ENCODE results near the gene VPS13D. TPM values are rescaled to one million over a fixed set of nuclear protein-coding genes. Genes with fewer than 3 reads are reported as not detected.

The VPS13D gene
- polyA plus RNA-seq, 3 donors, result 3.6 to 20.2 (median 5.1) TPM

DNA sequence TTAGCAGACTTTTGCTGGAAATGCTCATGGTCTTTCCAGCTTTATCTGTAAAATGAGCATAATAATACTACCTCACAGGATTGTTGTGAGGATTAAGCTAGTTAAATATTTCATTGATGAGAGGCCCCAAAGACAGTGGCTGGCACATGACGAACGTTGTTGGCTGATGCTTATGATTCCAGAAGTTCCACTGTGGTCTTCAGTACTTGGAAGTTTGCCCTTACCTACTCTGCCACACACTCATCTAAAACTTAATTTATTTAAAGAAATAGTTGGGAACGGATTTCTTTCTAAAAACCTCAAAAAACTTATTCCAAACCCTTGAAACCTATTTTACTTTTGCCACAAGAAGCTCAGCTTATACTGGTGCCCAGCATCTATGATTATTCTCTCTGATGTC, 217.5 kb downstream of the VPS13D start:
- H3K9me3 Mint-ChIP-seq, result peaks cover 0 to 2% (median 0%) of the 10 kb centered on the region in 7 donors
- Histone ChIP-seq H3K36me3 (replicated peaks in 1 of 2; ENCODE audit: control insufficient read depth in 1 of 2, insufficient read depth in 2 of 2, low read length in 2 of 2) (peaks cover 4 to 70% of the 10 kb centered on the region in 2 donors), H3K79me2 (ENCODE audit: insufficient read depth, low read length) (no peaks in the 10 kb centered on the region), H2AFZ (ENCODE audit: insufficient read depth, low read depth, low read length, poor library complexity, severe bottlenecking) (no peak overlapping the region), H3K4me1 (ENCODE audit: control insufficient read depth in 1 of 2, insufficient read depth in 2 of 2, low read length in 2 of 2) (no peaks in the 10 kb centered on the region), H4K20me1 (ENCODE audit: insufficient read depth, low read length) (no peaks in the 10 kb centered on the region), H3K27ac (ENCODE audit: low read depth in 1 of 2, low read length in 2 of 2) (no peak overlapping the region), H3K4me3 (replicated peaks in 1 of 3; ENCODE audit: low read depth in 2 of 3, low read length in 3 of 3) (no peak overlapping the region), H3K9me3 (replicated peaks in 1 of 2; ENCODE audit: control insufficient read depth in 1 of 2, insufficient read depth in 1 of 2, low read length in 2 of 2) (no peaks in the 10 kb centered on the region), H3K27me3 (ENCODE audit: control insufficient read depth in 2 of 2, insufficient read depth in 2 of 2, low read length in 2 of 2) (no peaks in the 10 kb centered on the region), H3K9ac (ENCODE audit: insufficient read depth, low read length, poor library complexity, severe bottlenecking) (no peak overlapping the region), H3K4me2 (replicated peaks; ENCODE audit: extremely low read depth, low read length, poor library complexity, severe bottlenecking) (no peak overlapping the region)
- TF ChIP-seq CTCF (IDR thresholded peaks at IDR 0.05), result no peak
- peaks cover 11% of the 10 kb centered on the region for H3K4me1 Mint-ChIP-seq
- WGBS (ENCODE audit: insufficient coverage), result no CpG with 5 or more reads among the region's 3 CpGs
- no peak overlapping the region for H3K4me3 Mint-ChIP-seq
- peaks cover 0 to 4% (median 1%) of the 10 kb centered on the region in 3 donors for H3K27me3 Mint-ChIP-seq (ENCODE audit: low read depth in 3 of 3)
- peaks cover 52 to 54% of the 10 kb centered on the region in 2 donors for H3K36me3 Mint-ChIP-seq
- DNase-seq, result no peak
- intact Hi-C loops (cut with micrococcal nuclease), result no loop called here
- no peak overlapping the region for H3K27ac Mint-ChIP-seq

- no peak overlapping the region for H3K4me2 ChIP-seq (replicated peaks; ENCODE audit: extremely low read depth, low read length, poor library complexity, severe bottlenecking)
- no peak for TF ChIP-seq CTCF (IDR thresholded peaks at IDR 0.05)
- H3K27ac Mint-ChIP-seq, result no peak overlapping the region
- 93% methylated on average over 5 of the region's 7 CpGs for WGBS (ENCODE audit: insufficient coverage)
- intact Hi-C loops (cut with micrococcal nuclease), result no loop called here
- peaks cover 0 to 4% (median 1%) of the 10 kb centered on the region in 3 donors for H3K27me3 Mint-ChIP-seq (ENCODE audit: low read depth in 3 of 3)
- peaks cover 11% of the 10 kb centered on the region for H3K4me1 Mint-ChIP-seq
- no peak overlapping the region for H3K9ac ChIP-seq (ENCODE audit: insufficient read depth, low read length, poor library complexity, severe bottlenecking)
- no peaks in the 10 kb centered on the region for H3K4me1 ChIP-seq (ENCODE audit: control insufficient read depth in 1 of 2, insufficient read depth in 2 of 2, low read length in 2 of 2)
- H3K4me3 Mint-ChIP-seq, result no peak overlapping the region
- no peaks in the 10 kb centered on the region for H3K27me3 ChIP-seq (ENCODE audit: control insufficient read depth in 2 of 2, insufficient read depth in 2 of 2, low read length in 2 of 2)
- H3K36me3 Mint-ChIP-seq, result peaks cover 51 to 53% of the 10 kb centered on the region in 2 donors
- no peak overlapping the region for H3K4me3 ChIP-seq (replicated peaks in 1 of 3; ENCODE audit: low read depth in 2 of 3, low read length in 3 of 3)
- no peak overlapping the region for H3K27ac ChIP-seq (ENCODE audit: low read depth in 1 of 2, low read length in 2 of 2)
- no peaks in the 10 kb centered on the region for H3K9me3 ChIP-seq (replicated peaks in 1 of 2; ENCODE audit: control insufficient read depth in 1 of 2, insufficient read depth in 1 of 2, low read length in 2 of 2)
- no peak overlapping the region for H2AFZ ChIP-seq (ENCODE audit: insufficient read depth, low read depth, low read length, poor library complexity, severe bottlenecking)
- H3K79me2 ChIP-seq (ENCODE audit: insufficient read depth, low read length), result no peaks in the 10 kb centered on the region
- H4K20me1 ChIP-seq (ENCODE audit: insufficient read depth, low read length), result peaks cover 5% of the 10 kb centered on the region
- peaks cover 4 to 70% of the 10 kb centered on the region in 2 donors for H3K36me3 ChIP-seq (replicated peaks in 1 of 2; ENCODE audit: control insufficient read depth in 1 of 2, insufficient read depth in 2 of 2, low read length in 2 of 2)
- no peak for DNase-seq
- H3K9me3 Mint-ChIP-seq, result peaks cover 0 to 2% (median 0%) of the 10 kb centered on the region in 7 donors
Observed at GRCh38 chr1:12447849-12448312, 218.1 kb downstream of the VPS13D start.

All from CD14-positive monocyte (primary cell).